Esophagus muscularis mucosa (tissue), 3 donors: Measurements from ENCODE around the gene PRSS3.
"Not testable (repeated sequence)": the region's sequence is repeated elsewhere in the genome, so short reads cannot be mapped to it uniquely, and the experiment has no call there.

Experiments used
- CTCF ChIP-seq, 3 experiments: fragments of 200-600 bp in 2 of 3; fragments of 450-650 bp in 1 of 3; sonication (generic) in 2 of 3; IDR thresholded peaks; one replicate each; pipeline ENCODE4 v1.5.1; 2017 to 2019; ENCODE audit warnings: antibody characterized with exemption in 3 of 3, mild to moderate bottlenecking in 2 of 3, moderate library complexity in 1 of 3
- POLR2AphosphoS5 ChIP-seq, 2 donors: sonication (generic); formaldehyde crosslinking; IDR thresholded peaks; one replicate each; pipeline ENCODE4 v1.6.1; 2017; ENCODE audit warnings: antibody characterized with exemption in 2 of 2

- TF ChIP-seq CTCF, POLR2AphosphoS5 (IDR thresholded peaks at IDR 0.05): not testable (repeated sequence)
Measured at GRCh38 chr9:33801943-33802500, 6.7 kb downstream of the PRSS3 start.
